HepG2 (cell line): Measurements from ENCODE around the gene NEUROD1. TPM values are rescaled to one million over a fixed set of nuclear protein-coding genes. Genes with fewer than 3 reads are reported as not detected.

ENCODE experiments used
- ATAC-seq: fragments of 200-7000 bp; cut with Tn5 transposase; 3 replicates; pipeline ENCODE4 v1.9.1; 2020; ENCODE audit warnings: mild to moderate bottlenecking, moderate library complexity
- BruUV-seq: library from RNA; stranded (reverse); fragments of 400-500 nt; replicated peaks from 2 replicates; lab custom pipeline; 2021; lab: Mats Ljungman, UMichigan
- CTCF ChIA-PET: fragments of 300-600 bp; formaldehyde crosslinking; extraction: SDS; loops from one replicate; lab custom pipeline; 2021; ENCODE audit warnings: low total read pairs, inconsistent platforms, low intra/inter-chr PET ratio; lab: Yijun Ruan, JAX
- POLR2A ChIA-PET: fragments of 350-600 bp; sonication (Branson Sonifier 250); formaldehyde crosslinking; loops from one replicate; lab custom pipeline; 2020; ENCODE audit warnings: antibody characterized with exemption, inconsistent platforms; lab: Yijun Ruan, JAX
- DNase-seq: peaks from one replicate; pipeline ENCODE4 v3.0.0-alpha.2; 2015; ENCODE audit warnings: low spot score
- FAIRE-seq: peaks from 3 replicates; lab custom pipeline; 2011; peaks lifted over from hg19 to GRCh38; lab: Jason Lieb, UNC
- H2AFZ ChIP-seq: one replicate; pipeline ENCODE4 v1.6.1; 2011; ENCODE audit warnings: low read length, inconsistent platforms
- H3K27ac ChIP-seq: fragments of 300-600 bp; 3 replicates; pipeline ENCODE4 v1.8.0; 2011; ENCODE audit warnings: mixed run types, mild to moderate bottlenecking, mixed read lengths, low read length, inconsistent platforms; ENCODE audit not compliant: insufficient read depth; ENCODE audit errors: extremely low read length
- H3K27me3 ChIP-seq, 2 experiments: fragments of 200-600 bp in 1 of 2; 2 replicates in 1 of 2; 3 replicates in 1 of 2; pipeline versions ENCODE4 v1.6.0 to v1.8.0; 2011; ENCODE audit warnings: low read length in 2 of 2, mild to moderate bottlenecking in 2 of 2, moderate library complexity in 2 of 2, inconsistent platforms in 1 of 2; ENCODE audit not compliant: insufficient read depth in 2 of 2, control insufficient read depth in 1 of 2
- H3K36me3 ChIP-seq, 2 experiments: fragments of 200-600 bp in 1 of 2; replicated peaks in 1 of 2; 2 replicates in 1 of 2; 3 replicates in 1 of 2; pipeline versions ENCODE4 v1.5.1 to v1.8.0; 2011; ENCODE audit warnings: low read length in 2 of 2, inconsistent platforms in 1 of 2; ENCODE audit not compliant: insufficient read depth in 2 of 2, control insufficient read depth in 1 of 2
- H3K4me1 ChIP-seq: 2 replicates; pipeline ENCODE4 v1.5.1; 2012; ENCODE audit warnings: low read length, inconsistent platforms; ENCODE audit not compliant: insufficient read depth
- H3K4me2 ChIP-seq: 2 replicates; pipeline ENCODE4 v1.6.0; 2011; ENCODE audit warnings: low read depth, low read length, inconsistent platforms
- H3K4me3 ChIP-seq, 3 experiments: fragments of 200-600 bp in 1 of 3; sonication (generic), shearing (Covaris generic) in 1 of 3; replicated peaks in 1 of 3; 2 replicates each; pipeline ENCODE4 v1.5.1; 2011 to 2016; ENCODE audit warnings: low read length in 3 of 3, inconsistent platforms in 2 of 3, low read depth in 2 of 3, mild to moderate bottlenecking in 2 of 3, control low read depth in 1 of 3, mixed read lengths in 1 of 3; ENCODE audit not compliant: insufficient read depth in 1 of 3
- H3K79me2 ChIP-seq: one replicate; pipeline ENCODE4 v1.6.1; 2011; ENCODE audit warnings: low read length, inconsistent platforms; ENCODE audit not compliant: insufficient read depth
- H3K9ac ChIP-seq: 2 replicates; pipeline ENCODE4 v1.6.0; 2011; ENCODE audit warnings: mild to moderate bottlenecking, low read depth, low read length, inconsistent platforms; ENCODE audit not compliant: insufficient read depth
- H3K9me3 ChIP-seq: 2 replicates; pipeline ENCODE4 v1.5.1; 2012; ENCODE audit warnings: mild to moderate bottlenecking, low read length
- H4K20me1 ChIP-seq: 2 replicates; pipeline ENCODE4 v1.6.0; 2011; ENCODE audit warnings: inconsistent platforms, mild to moderate bottlenecking, low read length, moderate library complexity; ENCODE audit not compliant: insufficient read depth
- HDAC6 ChIP-seq: fragments of 200-600 bp; sonication (generic); IDR thresholded peaks from 2 replicates; pipeline ENCODE4 v1.7.0; 2017; ENCODE audit warnings: mild to moderate bottlenecking, antibody characterized with exemption, low read length, low read depth
- NCOA2 ChIP-seq: sonication (generic); formaldehyde crosslinking; IDR thresholded peaks from 2 replicates; pipeline ENCODE4 v1.8.0; 2022; ENCODE audit warnings: inconsistent platforms
- NR1H2 ChIP-seq: sonication (generic); formaldehyde crosslinking; IDR thresholded peaks from 2 replicates; pipeline ENCODE4 v1.8.1; 2022; ENCODE audit warnings: low read depth, missing genetic modification reagents, borderline replicate concordance
- WGBS: methylation state at CpG from one replicate; pipeline ENCODE4 v1.1.6; 2017; ENCODE audit warnings: low lambda C conversion rate; 5-methylcytosine and 5-hydroxymethylcytosine counted together
- in situ Hi-C: cut with HindIII; loops from 2 replicates; pipeline ENCODE4 v1.10.0; 2017; ENCODE audit warnings: low pct_unique_long_range_greater_than_20kb; ENCODE audit not compliant: extremely low pct_ligation_motif_present
- intact Hi-C: fragments of 100-400 bp; cut with micrococcal nuclease; formaldehyde crosslinking; loops from one replicate; pipeline ENCODE4 v1.10.0; 2022; ENCODE audit not compliant: unreplicated experiment
- polyA plus RNA-seq, 8 experiments: library from polyadenylated mRNA; depleted of rRNA in 3 of 8; stranded (reverse) in 7 of 8; unstranded in 1 of 8; fragments of >200 nt; fragmentation: Illumina TruSeq in 4 of 8; extraction: Trizol in 4 of 8; gene quantifications; 2 replicates each; pipeline versions ENCODE4 v1.2.1 to v1.2.3, GENCODE V29; 2011 to 2016; ENCODE audit warnings: low read depth in 4 of 8, missing spikeins in 1 of 8, mixed read lengths in 1 of 8; ENCODE audit not compliant: insufficient read depth in 1 of 8
- total RNA-seq, 5 experiments: library from RNA; depleted of rRNA; stranded (reverse); fragments of >200 nt; fragmentation: Illumina TruSeq; extraction: Trizol; gene quantifications; 2 replicates each; pipeline ENCODE4 v1.2.3, GENCODE V29; 2016; ENCODE audit warnings: low read depth in 1 of 5
- TF ChIP-seq, protein P1 (sequence below): sonication (generic); formaldehyde crosslinking; IDR thresholded peaks from 2 replicates; pipeline ENCODE4 v1.4.0; 2020; ENCODE audit warnings: missing genetic modification reagents
- TF ChIP-seq, protein P2 (sequence below): sonication (generic); formaldehyde crosslinking; IDR thresholded peaks from 2 replicates; pipeline ENCODE4 v1.4.0; 2020; ENCODE audit warnings: mild to moderate bottlenecking, missing genetic modification reagents
- TF ChIP-seq, protein P3 (sequence below): sonication (generic); formaldehyde crosslinking; IDR thresholded peaks from 2 replicates; pipeline ENCODE4 v1.8.0; 2022; ENCODE audit warnings: mild to moderate bottlenecking, missing genetic modification reagents; ENCODE audit not compliant: insufficient replicate concordance

NEUROD1 gene
- total and polyA plus RNA-seq, 2 of the 13 experiments (the other 11 are each of a cell fraction or from before 2014, with no cell fraction given), result not detected

DNA sequence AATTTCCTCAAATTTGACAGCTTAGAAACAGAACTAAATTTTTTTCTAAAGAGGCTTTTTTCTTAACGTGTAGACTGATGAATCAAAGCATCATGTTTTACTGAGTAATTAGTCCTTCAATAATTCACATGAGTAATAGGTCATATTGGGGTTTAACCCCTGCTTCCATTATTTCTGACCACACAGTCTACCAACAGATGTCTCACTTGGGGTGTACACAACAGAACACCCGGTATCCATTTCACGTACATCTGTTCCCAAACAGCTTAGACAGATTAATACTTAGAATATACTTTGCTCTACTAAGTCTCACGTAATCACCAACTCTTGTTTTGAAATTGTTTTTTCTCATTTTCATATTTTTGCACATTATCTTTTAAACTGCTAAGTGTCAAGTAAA lies 38.2 kb downstream of the NEUROD1 start (continued):
- TF ChIP-seq, protein P1, sequence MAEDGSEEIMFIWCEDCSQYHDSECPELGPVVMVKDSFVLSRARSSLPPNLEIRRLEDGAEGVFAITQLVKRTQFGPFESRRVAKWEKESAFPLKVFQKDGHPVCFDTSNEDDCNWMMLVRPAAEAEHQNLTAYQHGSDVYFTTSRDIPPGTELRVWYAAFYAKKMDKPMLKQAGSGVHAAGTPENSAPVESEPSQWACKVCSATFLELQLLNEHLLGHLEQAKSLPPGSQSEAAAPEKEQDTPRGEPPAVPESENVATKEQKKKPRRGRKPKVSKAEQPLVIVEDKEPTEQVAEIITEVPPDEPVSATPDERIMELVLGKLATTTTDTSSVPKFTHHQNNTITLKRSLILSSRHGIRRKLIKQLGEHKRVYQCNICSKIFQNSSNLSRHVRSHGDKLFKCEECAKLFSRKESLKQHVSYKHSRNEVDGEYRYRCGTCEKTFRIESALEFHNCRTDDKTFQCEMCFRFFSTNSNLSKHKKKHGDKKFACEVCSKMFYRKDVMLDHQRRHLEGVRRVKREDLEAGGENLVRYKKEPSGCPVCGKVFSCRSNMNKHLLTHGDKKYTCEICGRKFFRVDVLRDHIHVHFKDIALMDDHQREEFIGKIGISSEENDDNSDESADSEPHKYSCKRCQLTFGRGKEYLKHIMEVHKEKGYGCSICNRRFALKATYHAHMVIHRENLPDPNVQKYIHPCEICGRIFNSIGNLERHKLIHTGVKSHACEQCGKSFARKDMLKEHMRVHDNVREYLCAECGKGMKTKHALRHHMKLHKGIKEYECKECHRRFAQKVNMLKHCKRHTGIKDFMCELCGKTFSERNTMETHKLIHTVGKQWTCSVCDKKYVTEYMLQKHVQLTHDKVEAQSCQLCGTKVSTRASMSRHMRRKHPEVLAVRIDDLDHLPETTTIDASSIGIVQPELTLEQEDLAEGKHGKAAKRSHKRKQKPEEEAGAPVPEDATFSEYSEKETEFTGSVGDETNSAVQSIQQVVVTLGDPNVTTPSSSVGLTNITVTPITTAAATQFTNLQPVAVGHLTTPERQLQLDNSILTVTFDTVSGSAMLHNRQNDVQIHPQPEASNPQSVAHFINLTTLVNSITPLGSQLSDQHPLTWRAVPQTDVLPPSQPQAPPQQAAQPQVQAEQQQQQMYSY (CRISPR knock-in tag), result no peak
- TF ChIP-seq HDAC6 (no peak), NCOA2 (CRISPR knock-in tag) (no peak)
- TF ChIP-seq, protein P2, sequence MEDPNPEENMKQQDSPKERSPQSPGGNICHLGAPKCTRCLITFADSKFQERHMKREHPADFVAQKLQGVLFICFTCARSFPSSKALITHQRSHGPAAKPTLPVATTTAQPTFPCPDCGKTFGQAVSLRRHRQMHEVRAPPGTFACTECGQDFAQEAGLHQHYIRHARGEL (CRISPR knock-in tag), result no peak
- TF ChIP-seq, protein P3, sequence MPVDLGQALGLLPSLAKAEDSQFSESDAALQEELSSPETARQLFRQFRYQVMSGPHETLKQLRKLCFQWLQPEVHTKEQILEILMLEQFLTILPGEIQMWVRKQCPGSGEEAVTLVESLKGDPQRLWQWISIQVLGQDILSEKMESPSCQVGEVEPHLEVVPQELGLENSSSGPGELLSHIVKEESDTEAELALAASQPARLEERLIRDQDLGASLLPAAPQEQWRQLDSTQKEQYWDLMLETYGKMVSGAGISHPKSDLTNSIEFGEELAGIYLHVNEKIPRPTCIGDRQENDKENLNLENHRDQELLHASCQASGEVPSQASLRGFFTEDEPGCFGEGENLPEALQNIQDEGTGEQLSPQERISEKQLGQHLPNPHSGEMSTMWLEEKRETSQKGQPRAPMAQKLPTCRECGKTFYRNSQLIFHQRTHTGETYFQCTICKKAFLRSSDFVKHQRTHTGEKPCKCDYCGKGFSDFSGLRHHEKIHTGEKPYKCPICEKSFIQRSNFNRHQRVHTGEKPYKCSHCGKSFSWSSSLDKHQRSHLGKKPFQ, result no peak

DNA sequence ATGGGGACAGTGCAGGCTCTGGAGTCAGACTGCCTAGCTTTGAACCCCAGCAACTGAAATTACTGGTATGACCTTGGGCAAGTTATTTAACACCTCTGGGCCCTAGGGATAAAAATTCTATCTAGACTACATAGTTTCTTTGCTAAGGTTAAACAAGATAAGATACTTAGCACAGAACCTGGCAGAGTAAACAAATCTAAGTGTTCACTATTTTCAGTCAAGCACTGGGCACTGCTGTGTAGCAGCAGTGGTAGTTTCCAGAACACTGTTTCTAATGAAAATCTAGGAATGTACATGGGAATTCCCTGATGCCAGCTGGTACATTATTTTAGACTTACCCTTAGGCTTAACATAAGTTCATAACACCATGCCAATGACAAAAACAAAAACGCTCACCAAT lies 40.6 kb downstream of the NEUROD1 start:
- Histone ChIP-seq H2AFZ (no peak overlapping the region), H3K9ac (no peak overlapping the region), H3K4me1 (no peaks in the 10 kb centered on the region), H3K4me3 (no peak overlapping the region), H3K9me3 (no peaks in the 10 kb centered on the region), H4K20me1 (no peaks in the 10 kb centered on the region), H3K36me3 (no peaks in the 10 kb centered on the region), H3K79me2 (no peaks in the 10 kb centered on the region), H3K27ac (no peak overlapping the region), H3K4me2 (no peak overlapping the region), H3K27me3 (no peaks in the 10 kb centered on the region)
- WGBS, result 0% methylated on average over 1 of the region's 1 CpG
- DNase-seq (no peak), ATAC-seq (no peak), FAIRE-seq (no peak)
- intact Hi-C loops, result no loop called here
- no peak for TF ChIP-seq NR1H2 (CRISPR knock-in tag)
- in situ Hi-C loops, result no loop called here
- CTCF ChIA-PET, result no interaction called here
- no TSS peak for BruUV-seq
- POLR2A ChIA-PET, result no interaction called here
